IPS-NIHi7 (cell line): ENCODE data around the gene FUT8.

Source experiments
- DNase-seq: peaks from one replicate; pipeline ENCODE4 v3.0.0; 2012; ENCODE audit warnings: mixed read lengths; ENCODE audit errors: extremely low spot score

The FUT8 gene

GRCh38 chr14:65495196-65495595 lies 82.7 kb downstream of the FUT8 start:
- DNase-seq, result no peak

DNA sequence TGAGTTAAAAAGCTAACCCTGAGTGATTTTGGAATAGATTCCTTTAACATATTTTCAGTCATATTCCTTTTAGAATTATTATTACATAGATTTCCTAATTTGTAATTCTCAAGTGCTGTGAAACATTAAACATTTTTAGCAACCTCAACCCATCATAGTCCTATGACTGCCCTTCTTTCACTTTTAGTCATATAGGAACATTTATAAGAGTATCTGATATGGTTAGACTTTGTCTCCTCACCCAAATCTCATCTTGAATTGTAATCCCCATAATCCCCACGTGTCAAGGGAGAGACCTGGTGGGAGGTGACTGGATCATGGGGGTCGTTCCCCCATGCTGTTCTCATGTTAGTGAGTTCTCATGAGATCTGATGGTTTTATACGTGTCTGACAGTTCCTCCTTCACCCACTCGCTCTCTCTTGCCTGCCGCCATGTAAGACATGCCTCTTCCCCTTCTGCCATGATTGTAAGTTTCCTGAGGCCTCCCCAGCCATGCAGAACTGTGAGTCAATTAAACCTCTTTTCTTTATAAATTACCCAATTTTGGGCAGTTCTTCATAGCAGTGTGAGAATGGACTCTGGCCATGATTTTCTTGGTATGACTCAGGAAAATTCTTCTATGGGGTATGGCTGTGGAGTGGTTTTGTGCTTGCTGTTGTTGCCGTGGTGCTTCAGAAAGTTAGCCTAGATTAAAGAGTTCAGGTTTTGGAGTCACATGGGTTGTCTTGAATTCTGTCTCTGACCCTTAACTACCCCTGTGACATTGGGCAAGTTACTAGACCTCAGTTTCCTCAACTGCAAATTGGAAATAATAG lies 83.9 kb downstream of the FUT8 start:
- DNase-seq, result no peak

DNA sequence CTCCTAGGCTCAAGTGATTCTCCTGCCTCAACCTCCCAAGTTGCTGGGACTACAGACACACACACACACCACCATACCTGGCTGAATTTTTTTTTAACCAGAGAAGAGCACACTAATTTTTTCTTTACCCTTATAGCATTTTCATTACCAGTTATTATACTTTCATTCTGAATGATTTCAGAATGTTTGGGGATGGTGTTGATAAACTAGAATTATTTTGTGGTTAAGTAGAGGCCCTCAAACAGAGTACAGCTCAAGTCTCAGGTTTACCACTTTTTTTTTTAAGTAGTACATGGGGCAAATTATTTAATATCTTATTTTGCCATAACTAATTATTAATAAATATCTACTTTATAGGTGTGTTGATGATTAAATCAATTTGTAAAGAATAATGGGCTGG lies 86.6 kb downstream of the FUT8 start:
- DNase-seq, result no peak

DNA sequence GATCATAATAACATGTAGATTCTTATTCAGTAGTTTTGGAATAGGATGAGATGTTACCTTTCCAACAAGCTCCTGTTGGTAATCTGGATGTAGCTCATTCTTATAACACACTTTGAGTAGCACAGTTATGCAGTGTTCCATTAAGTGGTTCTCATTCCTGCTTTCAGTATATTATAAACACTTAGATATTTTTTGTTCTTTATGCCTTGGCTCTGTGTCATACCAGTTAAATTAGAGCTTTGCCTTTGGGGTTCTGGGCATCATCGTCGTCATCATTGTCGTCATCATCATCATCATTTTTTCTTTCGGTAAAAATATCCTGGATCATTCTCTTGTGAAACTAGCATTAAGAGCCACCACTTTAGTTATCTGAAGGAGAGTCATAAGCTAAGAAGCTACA lies 87.5 kb downstream of the FUT8 start:
- DNase-seq, result no peak

GRCh38 chr14:65501328-65501727 lies 88.8 kb downstream of the FUT8 start:
- no peak for DNase-seq

DNA sequence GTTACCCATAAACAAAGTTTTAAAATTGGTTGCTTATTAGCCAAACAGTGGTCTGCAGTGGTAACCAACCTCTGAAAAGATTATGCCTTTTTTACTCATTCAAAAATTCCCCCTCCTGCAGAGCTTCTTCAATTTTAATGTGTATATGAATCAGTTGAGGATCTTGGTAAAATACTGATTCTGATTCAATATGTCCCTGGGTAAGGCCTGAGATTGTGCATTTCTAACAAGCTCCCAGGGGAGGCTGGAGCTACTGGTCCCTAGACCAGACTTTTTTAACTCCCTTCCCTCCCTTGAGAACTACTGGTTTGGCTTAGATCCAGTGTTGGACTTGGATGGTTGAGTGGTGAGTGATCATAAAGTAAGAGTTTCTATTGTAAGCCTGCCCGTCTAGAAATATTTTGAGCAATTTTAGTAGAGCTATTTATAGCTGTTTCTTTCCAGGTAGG lies 90.2 kb downstream of the FUT8 start:
- no peak for DNase-seq

GRCh38 chr14:65503771-65504170 lies 91.2 kb downstream of the FUT8 start:
- no peak for DNase-seq

DNA sequence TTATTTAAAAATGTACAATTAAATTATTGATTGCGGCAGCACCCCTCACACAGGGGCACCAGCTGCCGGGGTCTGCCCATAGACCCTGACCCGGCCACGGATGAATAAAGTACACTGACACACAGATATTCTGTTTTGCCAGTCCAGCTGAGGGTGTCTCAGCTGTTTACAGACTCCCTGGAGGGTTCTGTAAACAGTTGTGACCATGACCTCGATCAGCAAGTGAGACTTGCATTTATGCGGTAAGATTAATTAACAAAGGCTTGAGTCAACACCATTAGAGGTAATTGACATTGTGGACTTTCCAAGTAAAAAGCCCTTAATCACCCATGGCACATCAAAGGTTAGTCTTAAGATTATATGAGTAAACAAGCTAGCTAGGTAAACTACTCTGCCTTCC lies 94.3 kb downstream of the FUT8 start:
- peak; percentile 12 for DNase-seq

DNA sequence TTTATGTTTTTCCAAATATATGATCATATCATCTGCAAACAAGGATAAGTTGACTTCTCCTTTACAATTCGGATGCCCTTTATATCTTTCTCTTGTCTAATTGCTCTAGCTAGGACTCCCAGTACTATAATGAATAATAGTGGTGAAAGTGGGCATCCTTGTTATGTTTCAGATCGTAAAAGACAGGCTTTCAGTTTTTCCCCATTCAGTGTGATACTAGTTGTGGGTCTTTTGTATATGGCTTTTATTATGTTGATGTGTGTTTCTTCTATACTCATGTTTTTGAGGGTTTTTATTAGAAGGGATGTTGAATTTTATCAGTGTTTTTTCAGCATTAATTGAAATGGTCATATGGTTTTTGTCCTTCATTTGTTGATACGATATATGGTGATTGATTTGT lies 97.3 kb downstream of the FUT8 start:
- no peak for DNase-seq

GRCh38 chr14:65513671-65514070 lies 101.1 kb downstream of the FUT8 start:
- DNase-seq, result no peak

GRCh38 chr14:65517635-65518542 lies 105.4 kb downstream of the FUT8 start:
- no peak for DNase-seq

DNA sequence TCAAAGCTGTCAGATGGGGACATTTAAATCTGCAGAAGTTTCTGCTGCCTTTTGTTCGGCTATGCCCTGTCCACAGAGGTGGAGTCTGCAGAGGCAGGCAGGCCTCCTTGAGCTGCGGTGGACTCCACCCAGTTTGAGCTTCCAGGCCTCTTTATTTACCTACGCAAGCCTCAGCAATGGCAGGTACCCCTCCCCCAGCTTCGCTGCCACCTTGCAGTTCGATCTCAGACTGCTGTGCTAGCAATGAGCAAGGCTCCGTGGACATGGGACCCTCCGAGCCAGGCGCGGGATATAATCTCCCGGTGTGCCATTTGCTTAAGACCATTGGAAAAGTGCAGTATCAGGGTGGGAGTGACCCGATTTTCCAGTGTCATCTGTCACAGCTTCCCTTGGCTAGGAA lies 115.5 kb downstream of the FUT8 start:
- no peak for DNase-seq

- no peak for DNase-seq
Observed at GRCh38 chr14:65531148-65531547, 118.6 kb downstream of the FUT8 start.

DNA sequence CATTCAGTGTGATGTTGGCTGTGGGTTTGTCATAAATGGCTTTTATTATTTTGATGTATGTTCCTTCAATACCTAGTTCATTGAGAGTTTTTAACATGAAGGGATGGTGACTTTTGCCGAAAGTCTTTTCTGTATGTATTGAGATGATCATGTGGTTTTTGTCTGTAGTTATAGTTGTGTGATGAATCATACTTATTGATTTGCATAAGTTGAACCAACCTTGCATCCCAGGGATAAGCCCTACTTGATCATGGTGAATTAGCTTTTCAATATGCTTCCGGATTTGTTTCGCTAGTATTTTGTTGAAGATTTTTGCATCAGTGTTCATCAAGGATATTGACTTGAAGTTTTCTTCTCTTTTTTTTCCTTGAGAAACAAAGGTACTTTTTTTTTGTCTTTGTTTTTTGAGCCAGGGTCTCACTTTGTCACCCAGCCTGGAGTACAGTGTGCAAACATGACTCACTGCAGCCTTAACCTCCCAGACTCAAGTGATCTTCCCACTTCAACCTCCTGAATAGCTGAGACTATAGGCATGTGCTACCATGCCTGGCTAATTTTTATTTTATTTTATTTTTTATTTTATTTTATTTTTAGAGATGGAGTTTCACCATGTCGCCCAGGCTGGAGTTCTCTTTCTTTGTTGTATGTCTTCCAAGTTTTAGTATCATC lies 121.3 kb downstream of the FUT8 start:
- DNase-seq, result no peak

- no peak for DNase-seq
Observed at GRCh38 chr14:65536781-65537423, 124.4 kb downstream of the FUT8 start.

- DNase-seq, result no peak
Observed at GRCh38 chr14:65548878-65549277, 136.3 kb downstream of the FUT8 start.

GRCh38 chr14:65549429-65549828 lies 136.9 kb downstream of the FUT8 start:
- DNase-seq, result no peak

- DNase-seq, result no peak
Observed at GRCh38 chr14:65550779-65551643, 138.5 kb downstream of the FUT8 start.

DNA sequence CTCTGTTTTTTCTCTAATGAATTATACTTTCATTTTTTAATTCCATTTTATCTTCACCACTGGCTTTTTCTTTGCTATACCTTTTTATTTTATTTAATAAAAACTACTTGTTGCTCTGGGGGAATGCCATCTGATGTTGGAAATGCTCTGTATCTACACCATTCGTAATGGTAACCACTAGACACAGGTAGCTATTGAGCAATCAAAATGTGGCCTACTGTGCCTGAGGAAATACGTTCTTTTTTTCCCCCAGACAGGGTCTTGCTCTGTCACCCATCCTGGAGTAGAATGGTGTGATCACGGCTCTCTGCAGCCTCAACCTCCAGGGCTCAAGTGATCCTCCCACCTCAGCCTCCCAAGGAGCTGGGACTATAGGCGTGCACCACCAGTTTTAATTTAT lies 140.2 kb downstream of the FUT8 start:
- no peak for DNase-seq

- no peak for DNase-seq
Observed at GRCh38 chr14:65554837-65555236, 142.3 kb downstream of the FUT8 start.

DNA sequence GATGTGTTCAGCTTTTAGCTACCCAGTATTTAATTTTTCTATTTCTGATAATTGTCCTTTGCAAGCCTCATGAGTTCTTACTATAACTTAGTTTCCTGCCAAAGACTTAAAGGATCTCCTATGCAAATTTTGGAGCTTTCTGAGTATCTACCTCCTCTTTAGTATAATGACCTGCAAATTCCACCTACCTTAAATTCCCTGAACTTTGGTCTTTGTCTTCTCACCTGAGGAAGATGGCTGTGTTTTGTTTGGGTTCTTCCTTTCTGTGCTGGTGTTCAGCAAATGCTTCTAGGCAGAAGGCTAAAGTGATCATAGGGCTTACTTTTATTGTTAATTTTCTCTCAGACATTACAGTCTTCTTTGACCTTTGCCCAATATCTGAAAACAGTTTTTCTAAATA lies 142.8 kb downstream of the FUT8 start:
- DNase-seq, result peak; percentile 16
